Sigmoid colon (tissue), 4 donors: ENCODE measurements around the gene TENT5A.

ENCODE experiments used
- POLR2A ChIP-seq, 2 donors: fragments of 450-650 bp; IDR thresholded peaks; one replicate each; pipeline ENCODE4 v1.6.1; 2016; ENCODE audit warnings: antibody characterized with exemption in 2 of 2, mild to moderate bottlenecking in 2 of 2, moderate library complexity in 2 of 2
- POLR2AphosphoS5 ChIP-seq, 4 donors: sonication (generic); formaldehyde crosslinking; IDR thresholded peaks; one replicate each; pipeline ENCODE4 v1.6.1; 2017; ENCODE audit warnings: antibody characterized with exemption in 4 of 4

- no peak for TF ChIP-seq POLR2A (IDR thresholded peaks at IDR 0.05)
- no peak for TF ChIP-seq POLR2AphosphoS5 (IDR thresholded peaks at IDR 0.05)
Observed at GRCh38 chr6:81743649-81744048, 8.8 kb downstream of the TENT5A start.
